HepG2 (cell line): ENCODE measurements around the gene C16orf95. TPM values are rescaled to one million over a fixed set of nuclear protein-coding genes. Genes with fewer than 3 reads are reported as not detected.

Experiments used
- ATF7-NPFF ChIP-seq: sonication (generic); formaldehyde crosslinking; IDR thresholded peaks from 2 replicates; pipeline ENCODE4 v1.8.1; 2023; ENCODE audit warnings: mild to moderate bottlenecking, low read depth, missing genetic modification reagents, moderate library complexity
- FIP1L1 ChIP-seq: fragments of 200-400 bp; formaldehyde crosslinking; IDR thresholded peaks from 2 replicates; pipeline ENCODE4 v1.6.1; 2018; ENCODE audit warnings: low read depth, mild to moderate bottlenecking, low read length, moderate library complexity, borderline replicate concordance; ENCODE audit not compliant: insufficient read depth
- HOXA9 ChIP-seq: sonication (generic); formaldehyde crosslinking; IDR thresholded peaks from 2 replicates; pipeline ENCODE4 v1.8.1; 2022; ENCODE audit warnings: missing genetic modification reagents, mild to moderate bottlenecking, moderate library complexity, borderline replicate concordance
- IRF2 ChIP-seq: IDR thresholded peaks from 2 replicates; pipeline ENCODE4 v1.6.1; 2018; ENCODE audit warnings: missing genetic modification reagents, missing compliant biosample characterization
- KDM5B ChIP-seq: sonication (generic); formaldehyde crosslinking; IDR thresholded peaks from 2 replicates; pipeline ENCODE4 v1.4.0; 2020; ENCODE audit warnings: missing genetic modification reagents, mild to moderate bottlenecking, borderline replicate concordance
- PHF20 ChIP-seq: sonication (generic); formaldehyde crosslinking; IDR thresholded peaks from 2 replicates; pipeline ENCODE4 v1.5.0; 2020; ENCODE audit warnings: mild to moderate bottlenecking, missing genetic modification reagents
- PHF21A ChIP-seq: sonication (generic); formaldehyde crosslinking; IDR thresholded peaks from 2 replicates; pipeline ENCODE4 v1.5.0; 2020; ENCODE audit warnings: mild to moderate bottlenecking, missing genetic modification reagents
- SNAPC4 ChIP-seq: sonication (generic); formaldehyde crosslinking; IDR thresholded peaks from 2 replicates; pipeline ENCODE4 v1.4.0; 2020; ENCODE audit warnings: mild to moderate bottlenecking, missing genetic modification reagents
- TP53 ChIP-seq: sonication (generic); formaldehyde crosslinking; conservative IDR thresholded peaks from 2 replicates; pipeline ENCODE4 v1.4.0; 2020; ENCODE audit warnings: missing genetic modification reagents
- ZMYM4 ChIP-seq: sonication (generic); formaldehyde crosslinking; IDR thresholded peaks from 2 replicates; pipeline ENCODE4 v1.8.1; 2023; ENCODE audit warnings: mild to moderate bottlenecking, missing genetic modification reagents
- ZNF33A ChIP-seq: sonication (generic); formaldehyde crosslinking; IDR thresholded peaks from 2 replicates; pipeline ENCODE4 v1.5.1; 2020; ENCODE audit warnings: missing genetic modification reagents, mild to moderate bottlenecking, moderate library complexity, borderline replicate concordance
- ZNF646 ChIP-seq: sonication (generic); formaldehyde crosslinking; IDR thresholded peaks from 2 replicates; pipeline ENCODE4 v1.9.0; 2021; ENCODE audit warnings: mild to moderate bottlenecking, missing genetic modification reagents
- ZNF761 ChIP-seq: sonication (generic); formaldehyde crosslinking; conservative IDR thresholded peaks from 2 replicates; pipeline ENCODE4 v1.4.0; 2020; ENCODE audit warnings: mild to moderate bottlenecking, missing genetic modification reagents
- ZNF816 ChIP-seq: sonication (generic); formaldehyde crosslinking; IDR thresholded peaks from 2 replicates; pipeline ENCODE4 v1.8.0; 2022; ENCODE audit warnings: missing genetic modification reagents, mild to moderate bottlenecking, borderline replicate concordance
- polyA plus RNA-seq, 8 experiments: library from polyadenylated mRNA; depleted of rRNA in 3 of 8; stranded (reverse) in 7 of 8; unstranded in 1 of 8; fragments of >200 nt; fragmentation: Illumina TruSeq in 4 of 8; extraction: Trizol in 4 of 8; gene quantifications; 2 replicates each; pipeline versions ENCODE4 v1.2.1 to v1.2.3, GENCODE V29; 2011 to 2016; ENCODE audit warnings: low read depth in 4 of 8, missing spikeins in 1 of 8, mixed read lengths in 1 of 8; ENCODE audit not compliant: insufficient read depth in 1 of 8
- total RNA-seq, 5 experiments: library from RNA; depleted of rRNA; stranded (reverse); fragments of >200 nt; fragmentation: Illumina TruSeq; extraction: Trizol; gene quantifications; 2 replicates each; pipeline ENCODE4 v1.2.3, GENCODE V29; 2016; ENCODE audit warnings: low read depth in 1 of 5

C16orf95 gene
- total and polyA plus RNA-seq, 2 of the 13 experiments (the other 11 are each of a cell fraction or from before 2014, with no cell fraction given) = 2.8 to 8.6 TPM

- TF ChIP-seq ZNF646 (CRISPR knock-in tag) = no peak
- TF ChIP-seq SNAPC4 (CRISPR knock-in tag) = peak; percentile 59
- TF ChIP-seq ZNF816 = peak; percentile 98
- peak; percentile 92 for TF ChIP-seq ATF7-NPFF
- peak; percentile 15 for TF ChIP-seq IRF2 (CRISPR knock-in tag)
- TF ChIP-seq FIP1L1 = no peak
- TF ChIP-seq ZNF33A (CRISPR knock-in tag) = peak; percentile 95; the same call in 1 of the 2 replicates
- TF ChIP-seq KDM5B (CRISPR knock-in tag) = peak; percentile 92
- TF ChIP-seq ZMYM4 (CRISPR knock-in tag) = peak; percentile 20; the same call in 1 of the 2 replicates
- TF ChIP-seq HOXA9 (CRISPR knock-in tag) = 0 out of 2 replicates have a peak, but pooled peaks have one; percentile 14
- peak; percentile 85 for TF ChIP-seq PHF20 (CRISPR knock-in tag)
- no peak for TF ChIP-seq ZNF761 (CRISPR knock-in tag)
- peak; percentile 70; the same call in 1 of the 2 replicates for TF ChIP-seq PHF21A (CRISPR knock-in tag)
- TF ChIP-seq TP53 = no peak; the same call in 1 of the 2 replicates
These were observed at the start of gene C16orf95 (continued) for GRCh38 chr16:87316923-87317749.
